Activated CD4-positive, CD25-positive, alpha-beta regulatory T cell (primary cell): Measurements from ENCODE around the gene SAFB.
A peak's percentile ranks its signal among the peaks of the same experiment; 100 is the strongest.

Experiments
- DNase-seq, 4 experiments: peaks; one replicate each; lab custom pipeline; 2025; lab: John Stamatoyannopoulos, UW

Gene SAFB

DNA sequence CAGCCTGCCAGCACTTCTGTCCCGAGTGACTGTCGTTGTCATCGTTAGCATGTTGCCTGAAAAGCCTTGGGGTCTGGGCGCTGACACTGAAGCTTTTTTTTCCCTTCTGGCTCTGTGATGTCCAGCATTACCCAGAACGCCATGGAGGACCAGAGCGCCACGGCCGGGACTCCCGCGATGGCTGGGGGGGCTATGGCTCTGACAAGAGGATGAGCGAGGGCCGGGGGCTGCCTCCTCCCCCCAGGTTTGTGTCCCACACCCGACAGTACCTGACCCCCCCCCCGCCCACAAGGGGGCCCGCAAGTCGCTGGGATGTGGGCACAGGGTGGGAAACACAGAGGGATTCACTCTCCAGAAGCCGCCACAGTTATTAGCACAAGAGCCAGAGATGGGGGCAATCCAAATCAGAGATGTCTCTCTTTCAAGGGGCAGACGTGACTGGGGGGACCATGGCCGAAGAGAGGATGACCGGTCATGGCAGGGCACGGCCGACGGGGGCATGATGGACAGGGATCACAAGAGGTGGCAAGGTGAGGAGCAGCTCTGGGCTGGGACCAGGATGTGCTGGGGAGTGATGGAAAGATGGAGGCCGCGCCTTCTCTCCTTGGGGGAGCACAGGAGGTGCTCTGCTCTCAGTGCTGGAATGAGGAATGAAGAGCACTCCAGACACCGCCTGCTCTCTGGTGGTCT lies 44.2 kb downstream of the SAFB start:
- DNase-seq, result no peak

DNA sequence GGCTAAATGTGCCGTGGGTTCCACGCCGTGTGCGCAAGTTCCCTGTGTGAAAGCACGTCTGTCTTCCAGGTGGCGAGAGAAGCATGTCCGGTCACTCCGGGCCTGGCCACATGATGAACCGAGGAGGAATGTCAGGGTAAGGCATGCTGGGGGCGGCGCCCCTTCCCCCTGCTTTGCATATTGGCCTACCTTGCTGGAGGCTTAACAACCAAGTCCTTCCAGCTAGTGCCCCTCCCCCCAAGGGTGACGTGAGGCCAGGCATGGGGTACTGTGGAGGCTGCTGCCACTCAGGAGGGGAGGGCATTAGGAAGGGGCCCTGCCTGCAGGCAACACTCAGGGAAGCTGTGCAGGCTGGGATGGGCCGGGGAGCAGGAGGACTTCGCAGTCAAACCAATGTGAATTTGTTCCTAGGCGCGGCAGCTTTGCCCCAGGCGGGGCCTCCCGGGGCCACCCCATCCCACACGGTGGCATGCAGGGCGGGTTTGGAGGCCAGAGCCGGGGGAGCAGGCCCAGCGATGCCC lies 44.9 kb downstream of the SAFB start:
- DNase-seq, result no peak

DNA sequence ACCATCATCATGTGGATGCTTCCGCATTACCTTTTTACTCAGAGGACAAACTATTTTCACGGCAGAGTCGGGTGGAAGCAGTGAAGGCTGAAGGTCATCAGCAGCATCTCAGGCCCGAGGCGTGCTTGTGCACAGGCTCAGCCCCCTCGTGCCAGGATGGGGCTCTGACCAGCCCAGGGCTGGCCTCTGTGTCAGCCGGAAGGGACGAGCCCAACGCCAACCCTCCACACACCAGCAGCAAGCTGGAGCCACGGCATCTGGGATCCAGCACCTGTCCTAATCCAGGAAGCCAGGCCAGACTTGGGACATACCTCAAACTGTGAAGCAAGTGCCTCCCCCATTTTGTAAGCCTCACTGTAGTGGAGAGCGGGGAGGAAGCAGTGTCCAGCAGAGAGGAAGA lies 46.3 kb downstream of the SAFB start:
- no peak for DNase-seq

DNA sequence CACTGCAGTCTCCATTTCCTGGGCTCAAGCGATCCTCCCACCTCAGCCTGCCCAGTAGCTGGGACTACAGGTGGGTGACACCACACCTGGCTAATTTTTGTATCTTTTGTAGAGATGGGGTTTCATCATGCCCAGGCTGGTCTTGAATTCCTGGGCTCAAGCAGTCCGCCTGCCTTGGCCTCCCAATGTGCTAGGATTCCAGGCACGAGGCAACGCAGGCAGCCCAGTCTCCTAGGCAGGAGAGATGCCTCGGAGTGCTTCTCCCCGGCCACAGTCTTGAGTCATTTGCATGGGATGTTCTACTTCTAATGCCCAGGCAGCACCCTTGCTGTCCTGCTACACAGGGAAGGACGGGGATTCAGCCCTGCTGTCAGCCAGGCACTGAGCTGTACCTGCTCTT lies 48.7 kb downstream of the SAFB start:
- DNase-seq, result no peak

DNA sequence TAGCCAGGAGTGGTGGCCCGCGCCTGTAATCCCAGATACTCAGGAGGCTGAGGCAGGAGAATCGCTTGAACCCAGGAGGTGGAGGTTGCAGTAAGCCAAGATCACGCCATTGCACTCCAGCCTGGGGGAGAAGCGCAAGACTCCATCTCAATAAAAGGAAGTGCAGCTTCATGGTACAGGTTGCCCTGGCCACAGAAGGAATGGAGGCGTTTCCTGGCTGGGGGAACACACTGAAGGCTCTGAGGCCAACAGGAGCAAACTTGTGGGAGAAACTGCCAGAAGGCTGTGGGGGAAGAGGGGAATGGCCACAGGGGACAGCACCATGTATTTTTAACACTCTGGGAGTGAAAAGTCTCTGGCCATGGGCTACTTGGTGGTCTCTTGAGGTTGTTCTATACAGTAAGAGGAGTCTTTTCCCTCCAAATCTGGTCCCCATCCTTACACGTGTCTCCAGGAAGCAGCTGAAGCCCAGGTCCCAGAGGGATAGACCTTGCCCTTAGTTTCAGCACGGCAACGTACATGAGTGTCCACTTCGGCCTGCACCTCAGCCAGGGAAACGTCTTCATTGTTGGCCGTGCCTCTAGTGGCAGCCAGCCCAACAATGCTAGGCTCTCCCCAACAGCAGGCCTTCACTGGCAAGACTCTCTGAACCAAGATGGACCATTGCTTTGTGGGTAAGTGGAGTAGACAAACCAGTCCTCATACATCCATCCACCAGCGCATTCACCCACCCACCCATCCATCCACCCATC lies 50.0 kb downstream of the SAFB start:
- DNase-seq, result no peak

DNA sequence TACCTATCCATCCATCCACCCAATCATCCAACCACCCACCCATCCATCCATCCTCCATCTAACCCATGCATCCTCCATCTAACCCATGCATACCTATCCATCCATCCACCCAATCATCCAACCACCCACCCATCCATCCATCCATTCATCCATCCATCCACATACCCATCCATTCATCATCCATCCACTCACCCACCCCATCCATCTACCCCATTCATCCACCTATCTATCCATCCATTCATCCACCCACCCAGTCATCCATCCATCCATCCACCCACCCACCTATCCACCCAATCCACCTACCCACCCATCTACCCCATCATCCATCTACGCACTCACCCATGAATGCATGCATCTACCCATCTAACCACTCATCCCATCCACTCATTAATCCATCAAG lies 50.9 kb downstream of the SAFB start:
- DNase-seq, result no peak

DNA sequence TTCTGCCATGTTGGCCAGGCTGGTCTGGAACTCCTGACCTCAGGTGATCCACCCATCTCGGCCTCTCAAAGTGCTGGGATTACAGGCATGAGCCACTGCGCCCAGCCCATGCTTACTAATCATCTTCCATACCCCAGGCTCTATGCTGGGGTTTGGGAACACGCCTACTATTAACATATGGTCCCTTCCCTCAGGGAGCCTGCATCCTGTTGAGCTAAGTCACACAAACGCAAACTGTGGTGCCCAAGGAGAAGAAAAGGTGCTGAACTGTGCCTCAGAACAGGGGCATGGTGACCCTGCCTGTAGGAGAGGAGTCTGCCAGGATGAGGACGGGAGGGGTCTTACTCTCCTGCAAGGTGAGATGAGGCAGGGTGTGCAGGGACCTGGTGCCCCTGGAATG lies 51.8 kb downstream of the SAFB start:
- DNase-seq, result no peak

DNA sequence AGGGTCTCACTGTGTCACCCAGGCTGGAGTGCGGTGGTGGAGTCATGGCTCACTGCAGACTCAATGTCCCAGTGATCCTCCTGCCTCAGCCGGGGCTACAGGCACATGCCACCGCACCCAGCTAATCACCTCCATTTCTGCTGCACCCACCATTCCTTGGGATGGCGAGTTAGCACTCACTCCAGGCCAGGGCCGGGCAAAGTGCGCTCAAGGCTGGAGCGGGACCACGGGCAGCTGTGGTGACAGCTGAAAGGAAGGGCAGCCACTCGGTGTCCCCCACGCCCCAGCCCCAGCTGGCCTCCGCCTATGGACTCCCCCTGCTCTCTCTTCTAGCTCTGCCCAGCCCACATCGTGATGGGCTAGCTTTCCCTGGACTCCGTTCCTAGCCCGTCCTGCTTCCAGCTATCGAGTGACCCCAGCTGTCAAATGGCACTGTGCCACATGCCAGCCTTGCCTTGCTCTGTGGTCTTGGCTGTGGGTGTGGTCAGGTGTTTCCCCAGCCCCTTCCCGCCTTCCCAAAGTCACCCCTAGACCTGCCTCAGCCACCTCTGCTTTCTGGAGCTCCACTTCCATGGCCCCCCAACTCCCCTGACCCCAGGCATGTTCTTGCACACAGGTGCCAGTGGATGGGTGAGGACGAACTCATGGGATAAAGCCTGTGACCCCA lies 53.4 kb downstream of the SAFB start:
- DNase-seq, result no peak

DNA sequence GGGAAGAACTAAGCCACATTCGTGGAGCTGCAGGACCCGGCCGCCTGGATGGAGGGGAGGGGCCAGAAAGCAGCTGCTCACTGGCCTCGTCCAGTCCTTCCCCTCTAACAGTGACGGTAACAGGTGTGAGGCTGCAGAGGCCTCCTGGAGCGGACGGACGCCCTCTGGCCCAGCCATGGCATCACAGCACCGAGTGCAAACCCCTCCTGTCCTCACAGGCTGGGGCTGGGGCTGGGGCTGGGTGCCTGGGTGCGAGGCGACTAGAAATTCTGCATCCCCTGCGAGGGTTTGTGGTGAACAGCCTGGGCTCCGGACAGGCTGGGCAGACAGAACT lies 53.9 kb downstream of the SAFB start:
- no peak for DNase-seq

DNA sequence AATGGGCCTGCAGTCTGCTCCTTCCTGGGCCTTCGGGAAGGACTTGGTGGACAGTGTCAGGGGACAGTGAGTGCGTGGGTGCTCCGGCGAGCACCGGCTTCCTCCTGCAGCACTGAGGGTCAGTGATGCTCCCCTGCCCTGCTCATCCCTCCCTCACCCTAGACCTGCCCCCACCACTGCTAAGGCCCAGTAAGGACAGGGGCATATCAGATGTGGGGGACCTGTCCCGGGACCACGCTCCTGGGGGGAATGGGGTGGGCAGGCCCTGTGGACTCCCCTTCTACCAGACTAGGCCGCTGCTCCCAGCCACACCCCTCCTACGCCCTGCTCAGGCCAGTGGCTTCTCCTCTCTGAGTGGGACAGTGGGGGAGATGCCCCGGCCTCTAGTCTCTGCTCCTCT lies 54.3 kb downstream of the SAFB start:
- DNase-seq, result no peak

DNA sequence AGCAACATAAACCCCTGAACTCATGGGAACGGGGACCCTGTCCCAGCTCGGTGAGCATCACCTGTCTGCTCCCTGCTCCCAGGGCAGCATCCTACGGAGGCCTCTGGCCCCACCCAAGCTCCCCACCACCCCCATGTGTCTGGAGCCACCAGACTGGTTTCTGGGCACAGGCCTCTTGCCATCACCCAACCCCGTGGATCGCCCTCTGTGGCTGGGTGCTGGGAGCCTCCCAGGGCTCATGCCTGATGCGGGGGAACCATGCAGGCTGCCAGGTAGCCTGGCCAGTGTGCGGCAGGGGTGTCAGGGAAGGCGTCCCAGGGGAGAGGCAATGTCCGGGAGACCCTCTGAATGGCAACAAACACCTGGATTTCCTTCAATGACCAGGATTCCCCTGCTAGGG lies 54.7 kb downstream of the SAFB start:
- DNase-seq, result no peak

DNA sequence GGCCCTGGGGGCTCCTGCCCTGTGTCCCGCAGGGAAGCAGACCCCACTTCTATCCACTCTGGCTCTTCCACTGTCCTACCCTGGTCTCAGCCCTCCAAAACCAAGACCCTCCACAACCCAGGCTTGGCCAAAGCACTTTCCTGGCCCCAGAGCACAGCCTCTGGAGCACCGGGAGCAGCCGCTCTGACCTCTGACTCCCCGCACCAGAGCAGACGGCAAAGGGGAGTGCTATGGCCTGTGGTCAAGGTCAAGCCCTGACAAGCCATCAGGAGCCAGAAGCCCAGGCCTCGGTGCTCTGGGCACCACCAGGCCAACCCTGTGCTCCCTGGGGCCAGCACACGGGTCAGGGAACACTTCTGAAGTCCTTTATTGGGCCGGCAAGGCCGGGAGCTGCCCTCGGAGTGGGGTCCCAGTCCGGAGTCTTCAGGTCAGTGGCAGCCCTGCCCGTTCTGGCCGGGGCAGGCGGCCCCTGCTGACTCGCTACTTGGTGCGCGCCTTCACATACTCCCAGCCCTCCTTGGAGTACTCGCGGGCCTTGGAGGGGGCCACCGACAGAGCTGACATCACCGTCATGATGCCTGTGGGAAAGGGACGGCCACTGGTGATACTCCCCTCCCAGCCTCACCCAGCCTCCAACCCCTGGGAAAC lies 55.3 kb downstream of the SAFB start:
- no peak for DNase-seq

DNA sequence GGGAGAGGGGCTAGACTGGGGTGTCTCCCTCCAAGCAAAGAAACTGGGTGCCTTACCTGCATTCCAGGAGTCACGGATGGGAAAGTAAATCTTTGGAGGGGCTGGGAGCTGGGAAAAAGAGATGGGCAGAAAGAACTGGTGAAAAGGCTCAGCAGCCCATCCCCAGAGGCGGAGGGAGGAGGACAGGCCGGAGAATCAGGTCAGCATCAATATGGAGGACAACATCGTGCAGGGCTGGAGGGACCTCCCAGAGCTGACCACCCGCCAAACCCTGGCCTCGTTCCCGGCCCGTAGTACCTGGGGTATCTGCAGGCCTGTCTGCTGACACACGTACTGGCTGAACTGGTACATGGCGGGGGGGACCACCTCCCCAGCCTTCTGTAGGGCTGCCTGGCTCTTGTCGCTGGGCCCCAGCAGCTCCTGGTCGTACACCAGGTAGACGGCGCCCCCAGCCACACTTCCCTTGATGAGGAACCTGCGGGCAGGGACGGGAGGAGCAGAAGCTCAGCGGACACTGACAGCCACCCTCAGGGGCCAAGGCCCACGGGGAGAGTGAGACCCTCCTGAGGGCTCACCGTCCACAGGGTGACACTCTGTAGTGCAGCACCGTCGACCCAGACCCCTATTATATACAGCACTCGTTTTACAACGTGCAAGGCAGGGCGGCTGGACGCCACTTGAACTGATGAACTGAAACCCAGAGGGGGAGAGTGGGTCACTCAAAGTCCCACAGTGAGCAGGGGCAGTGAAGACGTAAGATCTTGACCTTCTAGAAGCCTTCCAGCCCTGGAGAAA lies 56.6 kb downstream of the SAFB start:
- DNase-seq, result no peak

DNA sequence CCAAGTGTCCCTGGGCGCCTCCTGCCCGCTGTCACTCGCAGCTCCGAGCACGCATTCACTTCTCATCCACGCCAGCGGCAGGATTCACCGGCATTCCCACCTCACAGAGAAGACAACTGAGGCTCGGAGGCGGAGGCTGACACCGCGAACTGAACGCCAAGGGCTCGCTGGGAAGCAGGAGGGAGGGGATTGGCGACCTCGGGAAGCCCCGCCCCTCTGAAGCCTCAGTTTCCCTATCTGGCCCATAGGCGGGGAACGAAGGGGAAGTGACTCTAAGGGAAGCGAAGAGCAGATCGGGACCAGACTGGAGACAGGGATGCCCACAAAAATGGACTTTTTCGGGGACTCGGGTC lies 57.2 kb downstream of the SAFB start:
- DNase-seq, result no peak

DNA sequence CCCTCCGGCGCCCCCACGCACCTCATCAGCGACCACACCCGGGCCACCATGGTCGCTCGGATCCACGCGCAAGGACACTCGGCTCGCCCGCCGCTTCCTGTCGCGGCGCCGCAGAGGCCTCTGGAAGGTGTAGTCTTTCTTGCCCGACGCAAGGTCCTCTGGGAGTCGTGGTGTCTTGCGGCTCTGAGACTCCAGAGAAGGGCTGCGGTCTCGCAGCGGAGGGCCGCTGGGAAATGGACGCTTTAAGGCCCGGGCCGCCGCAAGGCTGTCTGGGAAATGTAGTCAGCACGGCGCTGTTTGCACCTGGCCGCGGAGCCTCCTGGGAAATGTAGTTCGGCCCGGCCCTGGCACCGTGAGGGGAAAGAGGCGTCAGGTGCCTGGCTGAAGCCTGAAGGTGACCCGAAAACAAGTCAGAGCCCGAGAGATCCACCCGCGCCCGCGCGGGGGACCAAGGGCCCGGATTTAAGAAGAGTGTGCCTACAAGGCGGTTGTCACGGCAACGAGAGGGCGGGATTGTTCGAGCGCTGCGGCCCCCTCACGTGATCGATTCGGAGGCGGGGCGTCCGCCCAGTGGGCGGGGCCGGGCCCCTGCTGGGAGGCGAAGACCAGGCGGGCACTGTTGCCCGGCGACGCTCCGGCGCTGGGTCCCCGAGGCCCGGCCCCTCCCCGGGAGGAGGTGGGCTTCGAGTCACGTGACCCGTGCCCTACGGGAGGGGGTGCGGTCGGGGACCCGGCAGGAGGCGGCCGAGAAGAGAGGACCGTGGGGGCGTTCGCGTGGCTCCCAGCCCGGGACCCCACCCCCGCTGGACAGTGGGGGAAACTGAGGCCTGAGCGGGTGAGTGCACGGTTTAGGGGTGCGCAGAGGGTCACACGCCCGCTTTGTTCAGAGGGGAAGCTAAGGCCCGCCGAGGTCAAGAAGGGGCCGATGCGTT lies 57.8 kb downstream of the SAFB start, which contains the start of the genes HSD11B1L and MICOS13:
TSS of gene HSD11B1L (plus strand) at position 591 of the 932 bp plus-strand sequence. CDS start 3,806 bp downstream, outside the sequence.
TSS of gene MICOS13 (minus strand) at position 80 of the 932 bp plus-strand sequence. CDS start at position 50, 30 bp downstream.
- peak; percentile 96 to 99 (median 97) for DNase-seq

DNA sequence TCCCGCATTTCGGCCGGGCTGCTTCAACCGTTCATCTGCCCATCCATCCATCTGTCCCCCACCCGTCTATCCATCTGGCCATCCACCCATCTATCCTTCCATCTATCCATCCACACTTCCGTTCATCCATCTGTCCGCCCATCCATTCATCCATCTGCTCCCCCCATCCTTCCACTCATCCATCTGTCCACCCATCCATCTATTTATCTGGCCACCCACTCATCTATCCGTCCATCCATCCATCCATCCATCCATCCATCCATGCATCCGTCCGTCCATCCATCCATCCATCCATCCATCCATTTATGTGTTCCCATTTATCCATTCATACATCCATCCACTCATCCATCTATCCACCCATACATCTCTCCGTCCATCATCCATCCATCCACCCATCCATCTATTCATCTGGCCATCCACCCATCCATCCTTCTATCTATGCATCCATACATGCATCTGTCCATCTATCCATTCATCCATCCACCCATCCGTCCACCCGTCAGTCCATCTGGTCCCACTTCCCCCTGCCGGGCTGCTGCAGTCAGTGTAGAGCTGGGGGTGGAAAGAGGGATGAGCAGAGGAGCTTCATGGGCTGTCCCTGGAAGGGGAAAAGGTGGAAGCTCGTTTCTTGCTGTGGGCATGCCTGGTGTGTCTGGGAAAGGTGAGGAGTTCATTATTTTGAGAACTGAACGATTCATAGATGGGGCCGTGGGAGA lies 58.7 kb downstream of the SAFB start:
- no peak for DNase-seq

DNA sequence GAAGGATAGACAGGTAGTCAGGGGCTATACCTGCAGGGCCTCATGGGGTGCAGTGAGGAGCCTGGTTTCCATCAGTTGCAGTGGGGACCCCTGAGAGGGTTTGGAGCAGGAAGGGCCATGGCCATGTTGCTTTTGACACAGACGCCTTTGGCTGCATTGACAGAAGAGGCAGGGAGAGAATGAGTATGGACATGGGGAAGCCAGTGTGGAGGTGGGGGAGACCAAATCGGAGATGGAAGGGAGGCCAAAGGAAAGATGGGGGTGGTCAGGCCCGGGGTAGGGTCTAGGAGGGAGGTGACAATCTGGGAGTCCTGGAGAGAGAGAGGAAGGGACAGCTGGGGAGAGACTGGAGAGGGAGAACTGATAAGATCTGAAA lies 59.2 kb downstream of the SAFB start:
- DNase-seq, result no peak

DNA sequence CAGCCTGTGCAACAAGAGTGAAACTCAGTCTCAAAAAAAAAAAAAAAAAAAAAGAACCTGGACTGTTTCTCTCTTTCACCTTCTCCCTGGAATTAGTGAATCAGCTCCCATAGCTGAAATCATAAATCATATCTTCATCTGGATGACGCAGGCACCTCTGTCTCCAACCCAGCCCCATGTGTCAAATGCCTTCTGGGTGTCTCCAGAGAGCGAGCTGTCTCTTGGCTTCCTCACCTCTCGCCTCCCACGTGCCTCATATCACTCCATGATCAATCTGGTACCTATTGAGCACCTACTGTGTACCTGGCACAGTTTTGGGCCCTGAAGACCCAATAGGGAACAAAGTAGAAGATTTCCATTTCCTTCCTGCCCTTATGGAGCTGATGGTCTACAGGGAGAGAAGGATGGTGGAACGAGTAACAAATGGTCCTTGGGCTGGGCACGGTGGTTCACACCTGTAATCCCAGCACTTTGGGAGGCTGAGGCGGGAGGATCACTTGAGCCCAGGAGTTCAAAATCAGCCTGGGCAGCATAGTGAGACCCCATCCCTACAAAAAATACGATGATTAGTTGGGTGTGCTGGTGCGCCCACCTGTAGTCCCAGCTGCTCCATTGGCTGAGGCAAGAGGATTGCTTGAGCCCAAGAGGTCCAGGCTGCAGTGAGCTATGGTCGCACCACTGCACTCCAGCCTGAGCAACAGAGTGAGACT lies 60.4 kb downstream of the SAFB start:
- DNase-seq, result no peak
